Measurements from ENCODE around the gene EPM2AIP1.
"Not testable (repeated sequence)": the region's sequence is repeated elsewhere in the genome, so short reads cannot be mapped to it uniquely, and the experiment has no call there.

The EPM2AIP1 gene

DNA sequence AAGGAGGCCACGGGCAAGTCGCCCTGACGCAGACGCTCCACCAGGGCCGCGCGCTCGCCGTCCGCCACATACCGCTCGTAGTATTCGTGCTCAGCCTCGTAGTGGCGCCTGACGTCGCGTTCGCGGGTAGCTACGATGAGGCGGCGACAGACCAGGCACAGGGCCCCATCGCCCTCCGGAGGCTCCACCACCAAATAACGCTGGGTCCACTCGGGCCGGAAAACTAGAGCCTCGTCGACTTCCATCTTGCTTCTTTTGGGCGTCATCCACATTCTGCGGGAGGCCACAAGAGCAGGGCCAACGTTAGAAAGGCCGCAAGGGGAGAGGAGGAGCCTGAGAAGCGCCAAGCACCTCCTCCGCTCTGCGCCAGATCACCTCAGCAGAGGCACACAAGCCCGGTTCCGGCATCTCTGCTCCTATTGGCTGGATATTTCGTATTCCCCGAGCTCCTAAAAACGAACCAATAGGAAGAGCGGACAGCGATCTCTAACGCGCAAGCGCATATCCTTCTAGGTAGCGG is at the start of gene EPM2AIP1:
EPM2AIP1 (minus strand) TSS at position 326 of the 520 bp plus-strand sequence; CDS start at position 272, 54 bp downstream.
- TF ChIP-seq, protein P1, sequence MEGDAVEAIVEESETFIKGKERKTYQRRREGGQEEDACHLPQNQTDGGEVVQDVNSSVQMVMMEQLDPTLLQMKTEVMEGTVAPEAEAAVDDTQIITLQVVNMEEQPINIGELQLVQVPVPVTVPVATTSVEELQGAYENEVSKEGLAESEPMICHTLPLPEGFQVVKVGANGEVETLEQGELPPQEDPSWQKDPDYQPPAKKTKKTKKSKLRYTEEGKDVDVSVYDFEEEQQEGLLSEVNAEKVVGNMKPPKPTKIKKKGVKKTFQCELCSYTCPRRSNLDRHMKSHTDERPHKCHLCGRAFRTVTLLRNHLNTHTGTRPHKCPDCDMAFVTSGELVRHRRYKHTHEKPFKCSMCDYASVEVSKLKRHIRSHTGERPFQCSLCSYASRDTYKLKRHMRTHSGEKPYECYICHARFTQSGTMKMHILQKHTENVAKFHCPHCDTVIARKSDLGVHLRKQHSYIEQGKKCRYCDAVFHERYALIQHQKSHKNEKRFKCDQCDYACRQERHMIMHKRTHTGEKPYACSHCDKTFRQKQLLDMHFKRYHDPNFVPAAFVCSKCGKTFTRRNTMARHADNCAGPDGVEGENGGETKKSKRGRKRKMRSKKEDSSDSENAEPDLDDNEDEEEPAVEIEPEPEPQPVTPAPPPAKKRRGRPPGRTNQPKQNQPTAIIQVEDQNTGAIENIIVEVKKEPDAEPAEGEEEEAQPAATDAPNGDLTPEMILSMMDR (conservative IDR thresholded peaks at IDR 0.05; ENCODE audit: low read depth, low read length), result peak; percentile 29
- peak within 1 kb of the TSS; percentile 72 for H3K4me3 ChIP-seq (ENCODE audit: low read depth, low read length)
- no peak for DNase-seq (ENCODE audit: low read depth)

GRCh38 chr3:37042712-37043111 is 49.8 kb upstream of the EPM2AIP1 start:
- H3K4me3 ChIP-seq (ENCODE audit: low read depth, low read length); DNase-seq (ENCODE audit: low read depth): not testable (repeated sequence)

GRCh38 chr3:37041546-37042195 is 48.7 kb upstream of the EPM2AIP1 start:
- TF ChIP-seq, protein P1 (conservative IDR thresholded peaks at IDR 0.05; ENCODE audit: low read depth, low read length), result no peak
- H3K4me3 ChIP-seq (ENCODE audit: low read depth, low read length), result no peak overlapping the region
- peak; percentile 40 for DNase-seq (ENCODE audit: low read depth)

- TF ChIP-seq, protein P1 (conservative IDR thresholded peaks at IDR 0.05; ENCODE audit: low read depth, low read length), result no peak
- DNase-seq (ENCODE audit: low read depth), result peak; percentile 38
- H3K4me3 ChIP-seq (ENCODE audit: low read depth, low read length), result no peak overlapping the region
Measured at GRCh38 chr3:37040231-37040630, 47.3 kb upstream of the EPM2AIP1 start.

DNA sequence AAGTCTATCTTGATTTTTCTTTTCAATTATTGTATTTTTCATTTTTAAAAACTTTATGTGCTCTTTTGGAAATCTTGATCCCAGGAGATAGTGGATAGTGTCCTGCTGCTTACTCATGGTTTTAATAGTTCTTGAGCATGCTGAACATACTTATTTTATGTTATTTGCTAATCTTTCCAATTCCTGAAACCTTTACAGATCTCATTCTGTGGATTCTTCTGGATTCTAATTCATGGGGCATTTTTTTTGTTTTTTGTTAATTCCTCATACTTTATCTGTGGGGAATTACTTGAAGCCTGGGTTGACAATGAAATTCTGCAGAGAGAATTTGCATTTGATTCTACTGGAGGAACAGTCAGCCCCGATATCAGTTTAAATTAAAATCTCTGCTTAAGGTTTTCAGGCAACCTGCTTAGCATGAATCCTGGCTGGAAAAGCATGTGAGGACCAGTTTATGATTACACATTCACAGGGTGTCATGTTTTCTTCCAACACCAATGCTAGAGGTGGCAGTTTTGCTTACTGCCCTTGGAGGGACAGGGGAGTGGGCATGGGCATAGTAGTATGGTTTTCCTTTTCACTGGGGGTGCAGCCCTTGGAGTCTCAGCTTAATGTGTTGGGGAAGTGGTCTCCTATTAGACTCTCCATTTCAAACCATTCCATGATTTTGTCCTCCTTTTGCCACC is 46.4 kb upstream of the EPM2AIP1 start:
- no peak for DNase-seq (ENCODE audit: low read depth)
- no peak overlapping the region for H3K4me3 ChIP-seq (ENCODE audit: low read depth, low read length)
- TF ChIP-seq, protein P1 (conservative IDR thresholded peaks at IDR 0.05; ENCODE audit: low read depth, low read length), result no peak

DNA sequence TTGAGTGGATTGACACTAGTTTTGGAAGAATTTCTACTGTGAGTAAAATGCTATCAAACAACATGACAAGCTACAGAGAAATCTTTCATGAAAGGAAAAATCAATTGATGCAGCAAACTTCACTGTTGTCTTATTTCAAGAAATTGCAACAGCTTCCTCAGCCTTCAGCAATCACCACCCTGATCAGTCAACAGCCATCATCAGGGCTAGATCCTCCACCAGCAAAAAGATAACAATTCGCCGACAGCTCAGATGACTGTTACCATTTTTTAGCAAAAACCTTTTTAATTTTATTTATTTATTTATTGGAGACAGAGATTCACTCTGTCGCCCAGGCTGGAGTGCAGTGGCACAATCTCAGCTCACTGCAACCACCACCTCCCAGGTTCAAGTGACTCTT is 44.4 kb upstream of the EPM2AIP1 start:
- H3K4me3 ChIP-seq (ENCODE audit: low read depth, low read length), result no peak overlapping the region
- DNase-seq (ENCODE audit: low read depth), result no peak
- TF ChIP-seq, protein P1 (conservative IDR thresholded peaks at IDR 0.05; ENCODE audit: low read depth, low read length), result no peak

- H3K4me3 ChIP-seq (ENCODE audit: low read depth, low read length), result no peak overlapping the region
- TF ChIP-seq, protein P1 (conservative IDR thresholded peaks at IDR 0.05; ENCODE audit: low read depth, low read length), result no peak
- DNase-seq (ENCODE audit: low read depth), result no peak
Measured at GRCh38 chr3:37032961-37033360, 40.0 kb upstream of the EPM2AIP1 start.

Measured in choroid plexus epithelial cell (primary cell).